ENCODE data around the gene DIS3L2.
"Not testable (repeated sequence)": the region's sequence is repeated elsewhere in the genome, so short reads cannot be mapped to it uniquely, and the experiment has no call there.

Gene DIS3L2

DNA sequence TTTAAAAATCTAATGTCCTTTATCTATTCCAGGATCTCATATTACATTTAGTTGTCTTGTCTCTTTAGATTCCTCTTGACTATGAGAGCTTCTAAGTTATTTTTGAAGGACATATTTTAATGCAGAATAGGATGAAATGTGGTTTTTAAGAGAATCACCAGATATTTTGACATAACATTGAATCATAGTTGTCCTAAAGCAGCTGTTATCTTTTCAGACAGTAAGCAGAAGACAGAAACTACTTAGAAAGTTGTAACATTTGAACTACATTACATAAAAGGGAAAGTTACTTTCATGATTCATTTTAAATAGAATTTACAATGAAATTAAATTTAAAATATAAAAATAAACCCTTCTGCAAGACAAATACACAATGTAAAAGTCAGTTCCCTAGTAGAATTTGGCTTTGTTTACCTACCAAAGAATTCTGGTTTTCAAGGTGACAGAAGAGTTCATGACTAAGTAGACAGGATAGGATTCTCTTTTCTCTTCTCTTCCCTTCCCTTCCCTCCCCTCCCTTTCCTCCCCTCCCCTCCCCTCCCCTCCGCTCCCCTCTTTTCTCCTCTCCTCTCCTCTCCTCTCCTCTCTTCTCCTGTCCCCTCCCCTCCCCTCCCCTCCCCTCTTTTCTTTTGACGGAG lies 186.0 kb downstream of the DIS3L2 start:
- no peak overlapping the region for H3K4me3 ChIP-seq (ENCODE audit: low read depth, low read length)

DNA sequence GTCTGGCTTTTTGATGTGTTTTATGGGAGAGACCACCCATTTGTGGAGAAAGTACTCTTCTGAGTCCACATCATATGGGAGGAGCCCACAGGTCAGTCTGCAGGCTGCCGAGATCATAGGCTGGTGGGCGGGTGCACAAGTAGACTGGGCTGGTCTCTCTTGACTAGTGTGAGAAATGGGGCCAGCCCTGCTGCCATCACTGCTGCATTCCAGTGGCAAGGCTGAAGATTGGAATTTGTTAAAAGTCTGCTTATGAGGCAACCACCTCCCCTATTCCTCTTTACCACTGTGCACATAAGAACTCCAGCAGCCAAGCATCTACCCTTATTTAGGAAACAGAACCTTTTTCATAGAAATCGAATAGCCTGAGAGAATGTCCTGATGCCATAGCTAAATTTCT lies 200.7 kb downstream of the DIS3L2 start:
- no peak overlapping the region for H3K4me3 ChIP-seq (ENCODE audit: low read depth, low read length)

DNA sequence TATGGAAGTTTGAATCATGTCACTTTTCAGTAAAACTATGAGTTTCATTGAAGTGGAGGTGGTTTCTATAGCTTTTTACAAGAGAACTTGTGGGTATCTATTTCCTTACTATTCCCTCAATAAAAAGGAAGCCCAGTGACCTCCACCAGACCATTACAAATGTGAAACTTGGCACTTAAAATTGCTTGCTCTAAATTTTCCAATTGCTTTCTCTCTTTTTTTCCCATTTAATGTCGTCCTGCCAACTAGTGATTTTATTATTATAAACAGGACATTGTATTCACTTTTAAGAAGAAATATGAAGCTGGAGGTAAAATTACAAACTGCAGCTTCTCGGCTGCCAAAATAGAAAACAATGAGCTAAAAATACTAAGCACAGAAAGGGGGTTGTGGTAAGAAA lies 208.9 kb downstream of the DIS3L2 start:
- no peak overlapping the region for H3K4me3 ChIP-seq (ENCODE audit: low read depth, low read length)

DNA sequence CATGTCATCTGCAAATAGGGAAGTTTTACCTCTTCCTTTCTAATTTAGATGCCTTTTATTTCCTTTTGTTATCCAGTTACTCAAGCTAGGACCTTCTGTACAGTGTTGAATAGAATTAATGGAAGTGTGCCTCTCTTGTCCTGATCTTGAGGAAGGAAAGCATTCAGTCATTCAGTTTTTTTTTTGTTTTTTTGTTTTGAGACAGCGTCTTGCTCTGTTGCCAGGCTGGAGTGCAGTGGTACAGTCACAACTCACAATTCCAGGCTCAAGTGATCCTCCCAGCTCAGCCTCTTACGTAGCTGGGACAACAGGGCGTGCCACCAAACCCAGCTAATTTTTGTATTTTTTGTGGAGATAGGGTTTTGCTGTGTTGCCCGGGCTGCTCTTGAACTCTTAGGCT lies 213.1 kb downstream of the DIS3L2 start:
- no peak overlapping the region for H3K4me3 ChIP-seq (ENCODE audit: low read depth, low read length)

DNA sequence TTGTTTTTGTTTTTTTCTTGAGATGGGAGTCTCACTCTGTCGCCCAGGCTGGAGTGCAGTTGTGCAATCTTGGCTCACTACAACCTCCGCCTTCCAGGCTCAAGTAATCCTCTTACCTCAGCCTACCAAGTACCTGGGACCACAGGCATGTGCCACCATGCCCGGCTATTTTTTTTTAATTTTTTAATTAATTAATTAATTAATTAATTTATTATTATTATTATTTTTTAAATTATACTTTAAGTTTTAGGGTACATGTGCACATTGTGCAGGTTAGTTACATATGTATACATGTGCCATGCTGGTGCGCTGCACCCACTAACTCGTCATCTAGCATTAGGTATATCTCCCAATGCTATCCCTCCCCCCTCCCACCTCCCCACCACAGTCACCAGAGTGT lies 215.1 kb downstream of the DIS3L2 start:
- H3K4me3 ChIP-seq (ENCODE audit: low read depth, low read length) = not testable (repeated sequence)

DNA sequence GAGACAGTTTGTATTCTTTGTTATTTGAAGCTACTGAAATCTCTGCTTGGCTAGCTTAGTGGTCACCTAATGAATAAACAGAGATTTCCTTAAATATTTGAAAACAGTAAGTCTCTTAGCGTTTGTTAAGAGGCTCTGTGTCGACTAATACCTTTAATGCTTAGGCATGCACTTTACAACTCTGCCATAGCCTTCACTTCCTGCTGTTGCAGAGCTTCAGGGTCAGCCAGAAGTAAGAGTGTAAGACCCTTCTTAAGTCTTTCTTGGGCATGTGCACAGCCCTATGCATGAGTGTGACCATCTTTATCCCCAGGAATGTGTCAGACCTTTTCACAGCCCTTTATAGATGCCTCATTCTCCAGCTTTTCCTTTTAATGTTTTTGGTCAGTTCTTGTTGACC lies 221.8 kb downstream of the DIS3L2 start:
- H3K4me3 ChIP-seq (ENCODE audit: low read depth, low read length) = no peak overlapping the region

DNA sequence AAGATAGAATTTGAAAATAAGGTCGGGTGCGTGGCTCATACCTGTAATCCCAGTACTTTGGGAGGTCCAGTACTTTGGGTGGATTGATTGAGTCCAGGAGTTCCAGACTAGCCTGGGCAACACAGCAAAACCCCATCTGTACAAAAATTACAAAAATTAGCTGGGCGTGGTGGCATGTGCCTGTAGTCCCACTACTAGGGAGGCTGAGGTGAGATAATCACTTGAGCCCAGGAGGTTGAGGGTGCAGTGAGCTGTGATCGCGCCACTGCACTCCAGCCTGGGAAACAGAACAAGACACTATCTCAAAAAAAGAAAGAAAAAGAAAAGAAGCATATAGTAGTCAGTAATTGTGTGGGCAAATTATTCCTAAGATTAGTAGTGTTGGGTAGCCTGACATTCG lies 222.8 kb downstream of the DIS3L2 start:
- H3K4me3 ChIP-seq (ENCODE audit: low read depth, low read length) = no peak overlapping the region

DNA sequence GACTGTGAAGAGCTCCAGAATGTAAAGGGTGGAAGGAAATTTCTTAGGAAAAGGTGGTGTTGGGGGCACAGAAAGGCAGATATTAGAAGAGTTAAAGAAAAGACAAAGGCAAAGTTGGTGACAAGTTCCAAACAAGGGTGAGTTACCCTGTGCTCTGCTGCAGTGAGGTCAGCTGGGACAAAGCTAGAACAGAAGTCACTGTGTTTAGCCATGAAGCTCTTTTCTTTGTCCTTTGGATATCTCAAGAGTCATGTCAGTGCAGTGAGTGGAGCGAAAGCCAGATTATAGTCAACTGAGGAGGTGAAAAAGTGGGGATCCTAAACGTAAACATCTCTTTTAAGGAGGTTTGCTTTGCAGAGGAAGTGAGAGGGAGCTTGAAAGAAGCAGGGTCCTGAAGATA lies 229.3 kb downstream of the DIS3L2 start:
- H3K4me3 ChIP-seq (ENCODE audit: low read depth, low read length) = no peak overlapping the region

DNA sequence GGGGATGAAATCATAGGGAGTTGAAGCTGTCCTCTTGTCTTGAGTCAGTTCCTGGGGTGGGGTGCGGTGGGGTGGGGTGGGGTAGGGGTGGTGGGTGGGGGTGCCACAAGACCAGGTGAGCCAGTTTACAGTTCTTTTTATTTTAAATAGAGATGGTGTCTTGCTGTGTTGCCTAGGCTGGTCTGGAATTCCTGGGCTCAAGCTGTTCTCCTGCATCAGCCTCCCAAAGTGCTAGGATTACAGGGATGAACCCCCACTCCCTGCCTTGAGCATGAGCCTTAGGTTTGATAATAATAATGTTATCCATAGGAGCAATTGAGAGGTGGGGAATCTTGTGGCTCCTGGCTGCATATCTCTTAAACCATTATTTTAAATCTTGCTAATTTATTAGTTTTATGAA lies 234.0 kb downstream of the DIS3L2 start:
- no peak overlapping the region for H3K4me3 ChIP-seq (ENCODE audit: low read depth, low read length)

DNA sequence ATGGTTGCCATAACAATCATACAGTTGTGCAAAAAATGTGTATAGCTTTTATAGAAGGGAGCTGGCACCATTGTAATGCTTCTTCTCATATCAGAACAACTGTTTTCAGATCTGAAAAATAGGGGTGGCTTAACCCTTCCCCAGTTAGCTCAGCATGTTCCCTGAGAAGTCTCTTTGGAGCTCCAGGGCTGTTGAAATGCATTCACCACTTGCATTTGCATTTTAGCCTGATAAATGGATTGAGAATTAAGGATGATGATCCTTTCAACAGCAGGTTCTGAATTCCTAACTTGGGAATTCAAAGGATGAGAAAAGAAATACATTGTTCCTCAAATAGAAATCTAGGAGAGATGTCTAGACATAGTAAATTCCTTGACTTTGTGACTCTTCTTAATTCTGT lies 235.3 kb downstream of the DIS3L2 start:
- no peak overlapping the region for H3K4me3 ChIP-seq (ENCODE audit: low read depth, low read length)

DNA sequence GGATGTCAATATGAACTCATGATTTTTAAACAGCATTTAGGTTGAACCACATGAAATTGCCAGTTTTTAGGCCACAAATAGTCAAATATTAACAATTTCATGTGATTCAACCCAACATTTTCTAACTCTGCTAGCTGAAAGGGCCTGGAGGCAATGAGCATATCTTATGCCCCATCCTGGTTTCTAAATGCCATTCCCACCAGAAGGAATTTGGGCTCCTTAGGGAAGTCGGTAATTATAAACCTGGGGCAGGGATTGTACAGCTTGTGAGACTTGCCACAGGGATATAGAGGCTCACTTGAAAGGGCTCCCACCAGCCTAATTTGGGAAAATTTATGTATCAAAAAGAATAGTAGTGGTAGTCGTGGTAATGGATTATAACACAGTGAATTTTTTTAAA lies 238.7 kb downstream of the DIS3L2 start:
- no peak overlapping the region for H3K4me3 ChIP-seq (ENCODE audit: low read depth, low read length)

DNA sequence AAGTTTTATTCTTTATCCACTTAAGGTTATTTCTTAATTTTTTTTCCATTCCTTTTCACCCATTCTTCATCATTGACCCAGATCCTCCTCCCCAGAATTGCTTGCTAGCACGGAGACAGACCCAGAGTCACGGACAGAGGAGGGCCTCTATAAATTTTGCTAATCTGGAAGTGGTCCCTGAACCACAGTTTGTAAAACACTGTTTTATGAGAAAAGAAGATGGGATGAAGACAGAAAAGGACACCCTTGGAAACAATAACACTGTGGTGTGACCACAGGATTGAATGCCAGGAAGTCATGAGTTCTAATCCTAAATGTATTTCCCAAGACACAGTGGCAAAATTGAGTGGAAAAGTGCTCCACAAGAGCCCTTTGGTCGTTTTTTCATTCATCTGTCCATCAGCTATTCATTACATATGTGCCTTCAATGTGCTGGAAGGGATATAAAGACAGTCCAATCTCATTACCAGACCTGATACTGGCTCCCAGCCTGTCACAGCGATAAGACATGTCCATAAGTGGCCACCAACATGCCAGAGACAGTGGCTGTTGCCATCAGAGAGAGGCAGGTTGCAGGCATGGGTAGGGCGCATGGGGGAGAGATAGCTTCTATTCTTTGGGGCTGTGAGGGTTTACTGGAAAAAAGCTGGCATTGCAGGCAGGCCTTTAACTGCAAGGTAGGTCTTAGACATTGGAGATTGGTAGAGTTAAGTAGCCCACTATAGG lies 241.8 kb downstream of the DIS3L2 start:
- no peak overlapping the region for H3K4me3 ChIP-seq (ENCODE audit: low read depth, low read length)

DNA sequence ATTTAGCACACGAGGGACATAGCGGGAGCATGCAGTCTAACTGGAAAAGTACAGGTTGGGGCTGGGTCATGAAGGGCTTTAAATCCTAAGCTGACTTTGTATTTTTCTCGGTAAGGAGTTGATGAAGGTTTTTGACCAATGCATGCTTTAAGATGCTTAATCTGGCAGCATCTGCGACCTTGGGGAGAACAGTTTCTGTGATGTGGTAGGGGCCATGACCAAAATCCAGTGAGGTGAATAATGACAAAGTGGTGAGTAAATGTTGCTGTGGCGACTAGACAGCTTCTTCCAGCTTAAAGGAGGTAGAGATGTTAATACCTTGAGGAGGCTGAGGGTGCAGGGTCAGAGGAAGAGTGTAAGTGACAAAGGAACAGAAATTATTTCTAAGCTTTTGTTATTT lies 242.4 kb downstream of the DIS3L2 start:
- H3K4me3 ChIP-seq (ENCODE audit: low read depth, low read length) = no peak overlapping the region

DNA sequence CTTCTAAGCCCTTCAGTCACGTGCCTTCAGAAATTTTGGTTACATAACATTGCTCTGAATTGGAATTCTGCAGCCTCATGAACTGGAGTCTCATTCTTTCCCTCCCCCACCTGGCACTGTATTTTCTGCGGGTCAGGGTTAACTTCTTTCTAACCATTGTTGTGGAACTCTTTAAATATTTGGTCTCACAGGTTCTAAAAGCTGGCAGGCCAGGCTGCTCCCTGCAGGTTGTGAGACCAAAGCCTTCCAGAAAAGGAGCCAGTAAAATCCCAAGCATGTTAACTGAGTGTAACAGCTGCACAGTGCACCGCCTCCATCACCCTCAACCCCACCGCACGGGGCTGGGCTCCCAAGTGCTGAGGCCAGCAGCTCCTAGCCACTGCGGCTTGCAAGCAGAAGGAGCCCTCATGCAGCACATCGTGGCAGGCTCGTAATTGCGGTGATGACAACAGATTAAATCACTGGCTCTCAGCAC lies 243.0 kb downstream of the DIS3L2 start:
- H3K4me3 ChIP-seq (ENCODE audit: low read depth, low read length) = no peak overlapping the region

DNA sequence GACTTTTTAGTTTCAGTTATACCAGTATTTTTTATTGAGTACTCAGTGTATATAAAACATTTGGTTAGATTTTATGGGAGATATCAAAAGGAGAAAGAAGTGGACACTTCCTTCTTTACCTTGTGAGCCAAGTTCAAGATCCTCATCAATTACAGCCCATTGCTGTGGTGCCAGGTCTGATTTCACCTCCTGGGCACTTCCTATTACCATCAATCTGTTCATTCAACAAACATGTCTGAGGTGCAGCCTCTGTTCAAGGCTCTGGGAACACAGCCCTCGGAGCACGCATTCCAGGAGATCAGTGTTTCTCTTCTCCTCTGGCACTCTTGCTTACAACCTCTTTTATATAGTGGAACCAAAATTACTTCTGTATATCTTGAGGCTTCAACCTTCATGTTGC lies 245.7 kb downstream of the DIS3L2 start:
- H3K4me3 ChIP-seq (ENCODE audit: low read depth, low read length) = no peak overlapping the region

DNA sequence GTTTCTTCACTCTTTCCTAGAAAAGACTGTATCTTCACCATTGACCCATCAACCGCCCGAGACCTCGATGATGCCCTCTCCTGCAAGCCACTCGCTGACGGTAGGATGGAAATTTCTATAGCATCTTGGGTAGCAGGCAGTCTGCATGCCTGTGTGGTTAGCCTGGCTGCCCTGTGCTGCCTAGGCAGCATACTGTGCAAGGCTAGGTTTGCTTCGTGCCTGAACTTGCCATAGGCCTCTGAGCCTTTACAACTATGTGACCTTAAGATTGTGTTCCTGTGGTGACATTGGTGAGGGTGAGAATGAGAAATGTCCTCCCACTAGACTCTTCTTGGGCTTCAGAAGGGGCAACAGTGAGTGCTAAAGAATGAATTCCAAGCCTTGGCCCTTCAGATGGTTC lies 248.8 kb downstream of the DIS3L2 start:
- H3K4me3 ChIP-seq (ENCODE audit: low read depth, low read length) = no peak overlapping the region

DNA sequence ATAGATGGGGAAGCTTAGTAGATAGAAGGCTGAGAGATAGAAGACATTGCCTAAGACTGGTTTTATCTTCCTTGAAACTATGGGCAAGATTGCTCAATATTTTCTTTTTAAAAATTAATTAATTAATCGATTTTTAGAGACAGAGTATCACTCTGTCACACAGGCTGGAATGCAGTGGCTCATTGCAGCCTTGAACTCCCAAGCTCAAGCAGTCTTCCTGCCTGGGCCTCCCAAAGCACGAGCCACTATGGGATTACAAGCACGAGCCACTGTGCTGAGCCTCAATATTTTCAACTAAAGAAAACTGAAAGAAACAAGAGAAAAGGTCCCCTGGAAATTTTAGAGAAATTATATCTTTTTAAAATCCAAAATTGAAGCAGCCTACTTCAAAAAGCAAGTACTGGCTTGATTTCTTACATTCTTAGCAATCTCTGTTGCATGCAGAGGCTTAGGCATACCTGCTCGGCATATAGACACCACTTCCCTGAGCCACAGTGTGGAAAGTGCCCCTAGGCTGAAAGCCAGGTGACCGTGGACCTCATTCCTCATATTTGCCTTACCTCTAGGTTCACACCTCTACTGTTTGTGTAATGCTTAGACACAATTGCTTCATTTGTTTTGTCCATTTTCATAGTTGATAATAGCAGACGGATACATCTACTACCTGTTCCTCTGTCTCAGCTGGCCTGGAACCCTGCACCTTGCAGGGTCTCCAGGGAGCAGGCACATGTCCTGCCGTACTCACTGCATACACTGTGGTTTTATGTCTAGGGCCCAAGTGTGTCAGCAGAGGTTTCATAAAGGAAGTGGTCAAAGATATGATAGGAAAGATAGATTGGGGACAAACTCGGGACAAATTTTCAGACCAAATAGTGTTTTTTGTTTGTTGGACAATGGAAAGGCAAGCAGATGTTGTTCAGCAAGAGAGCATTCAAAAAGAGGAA lies 250.5 kb downstream of the DIS3L2 start:
- H3K4me3 ChIP-seq (ENCODE audit: low read depth, low read length) = no peak overlapping the region

DNA sequence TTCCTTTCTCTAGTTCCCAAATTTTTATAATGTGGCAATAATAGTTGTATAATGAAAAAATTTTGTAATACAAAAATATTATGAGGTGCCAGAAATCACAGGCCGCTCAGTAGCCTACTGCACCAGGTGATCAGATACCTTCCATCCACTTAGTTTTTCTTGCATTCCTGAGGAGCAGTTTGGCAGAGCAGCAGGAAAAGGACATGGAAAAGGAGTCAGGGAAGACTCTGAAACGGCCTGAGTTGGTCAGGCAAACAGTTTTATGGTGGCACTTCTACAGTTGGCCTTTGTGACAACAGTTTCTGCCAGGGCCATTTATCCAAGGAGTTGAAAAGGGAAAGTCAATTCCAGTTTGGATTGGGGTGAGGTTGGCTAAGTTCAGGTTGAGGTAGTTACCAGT lies 251.7 kb downstream of the DIS3L2 start:
- H3K4me3 ChIP-seq (ENCODE audit: low read depth, low read length) = no peak overlapping the region

DNA sequence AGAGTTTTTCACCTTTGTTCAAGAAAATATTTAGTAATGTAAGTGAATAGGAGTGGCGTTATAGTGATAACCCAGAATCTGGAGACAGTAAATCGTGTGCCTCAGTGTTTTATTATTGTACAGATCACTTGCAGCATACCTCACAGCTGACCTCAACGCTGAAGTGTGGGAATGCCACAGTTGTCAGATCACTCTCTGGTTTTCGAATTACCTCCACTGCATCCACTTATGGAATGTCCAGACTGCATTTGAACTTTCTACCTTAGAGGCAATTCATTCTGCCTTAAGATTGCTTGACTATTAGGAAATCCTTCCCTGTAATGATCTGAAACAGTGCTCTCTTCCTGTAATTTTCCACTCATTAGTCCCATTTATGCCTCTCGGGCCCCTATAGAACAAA lies 252.5 kb downstream of the DIS3L2 start:
- no peak overlapping the region for H3K4me3 ChIP-seq (ENCODE audit: low read depth, low read length)

DNA sequence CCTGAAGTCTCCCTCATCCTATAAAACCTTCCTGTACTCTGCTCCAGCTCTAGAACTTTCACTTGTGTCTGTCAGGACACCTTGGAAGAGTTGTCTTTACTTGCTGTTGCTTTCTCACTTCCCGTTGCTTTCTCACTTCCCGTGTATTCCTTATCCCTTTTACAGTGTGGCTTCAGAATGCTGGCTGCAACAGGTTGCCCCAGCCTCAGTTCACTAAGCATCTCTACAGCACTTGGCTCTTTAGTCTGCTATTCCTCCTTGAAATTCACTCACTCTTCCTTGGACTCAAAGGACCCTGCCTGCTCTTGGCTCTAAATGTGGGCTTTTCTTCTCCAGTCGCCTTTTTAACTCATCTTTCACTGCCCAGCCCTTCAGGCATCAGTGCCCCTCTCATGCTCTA lies 254.5 kb downstream of the DIS3L2 start:
- H3K4me3 ChIP-seq (ENCODE audit: low read depth, low read length) = no peak overlapping the region

DNA sequence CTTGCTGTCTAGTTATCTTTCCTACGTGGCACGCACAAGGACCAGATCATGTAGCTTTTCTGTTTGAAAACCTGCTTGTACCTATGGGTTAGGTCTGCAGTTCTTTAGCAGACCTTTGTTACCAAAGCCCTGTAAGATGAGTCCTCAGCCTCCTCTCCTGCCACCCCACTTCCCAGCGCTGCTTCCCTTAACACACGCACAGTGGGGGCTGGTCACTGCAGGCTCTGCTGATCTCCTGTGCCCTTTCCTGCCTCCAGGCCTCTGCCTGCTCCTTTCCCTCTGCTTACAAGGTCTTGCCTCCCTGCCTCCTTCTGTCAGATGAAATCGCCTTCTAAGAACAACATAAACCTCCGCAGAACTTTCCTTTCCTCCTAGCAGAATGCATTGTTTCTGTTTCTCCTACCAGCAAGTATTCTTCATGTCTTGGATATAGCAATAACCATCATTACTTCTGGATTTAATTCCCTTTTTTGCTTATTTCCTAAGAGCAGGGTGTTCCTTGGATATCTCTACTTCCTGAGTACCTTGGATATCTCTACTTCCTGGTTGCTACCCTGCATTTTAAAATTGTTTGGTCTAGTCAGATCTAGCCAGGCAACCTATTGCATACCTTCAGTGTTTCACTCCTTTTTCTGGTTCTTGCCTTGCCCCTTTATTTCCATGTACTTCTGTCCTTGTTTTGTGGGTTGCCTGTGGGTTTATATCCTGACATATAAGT lies 257.4 kb downstream of the DIS3L2 start:
- H3K4me3 ChIP-seq (ENCODE audit: low read depth, low read length) = no peak overlapping the region

All from iPS-11a (cell line).